ENCODE measurements around the gene TUBA4A. TPM values are rescaled to one million over a fixed set of nuclear protein-coding genes. Genes with fewer than 3 reads are reported as not detected.

Gene TUBA4A
- polyA plus RNA-seq, 1 experiment = 23.0 TPM

- peaks cover 14% of the 10 kb centered on the region for H3K27me3 ChIP-seq (ENCODE audit: control insufficient read depth, insufficient read depth, low read length)
- no peak for DNase-seq (ENCODE audit: low read depth)
- CTCF ChIA-PET = interaction anchor here (0.7 to 20.7 kb wide), 26 partner anchors 10 to 224 kb away, joined by 3 to 403 read pairs (median 5); partner anchors contain the start of genes ABCB6, ANKZF1, ATG9A and CNPPD1
- POLR2A ChIA-PET = interaction anchor here (0.5 kb wide), 1 partner anchor 46 kb away, joined by 5 read pairs; the partner anchor contains the start of gene TUBA4B
- TF ChIP-seq CTCF (IDR thresholded peaks at IDR 0.05; ENCODE audit: insufficient read depth, low read depth, low read length) = peak; percentile 99
- H3K4me3 ChIP-seq (ENCODE audit: low read depth, low read length) = no peak overlapping the region
- H3K36me3 ChIP-seq (ENCODE audit: control insufficient read depth, insufficient read depth, low read length) = no peaks in the 10 kb centered on the region
Observed at GRCh38 chr2:219298759-219299371, 45.1 kb upstream of the TUBA4A start.

- no peaks in the 10 kb centered on the region for H3K36me3 ChIP-seq (ENCODE audit: control insufficient read depth, insufficient read depth, low read length)
- peaks cover 14% of the 10 kb centered on the region for H3K27me3 ChIP-seq (ENCODE audit: control insufficient read depth, insufficient read depth, low read length)
- no peak overlapping the region for H3K4me3 ChIP-seq (ENCODE audit: low read depth, low read length)
- no peak for DNase-seq (ENCODE audit: low read depth)
- ChIA-PET CTCF (interaction anchor here (0.7 to 20.7 kb wide), 14 partner anchors 16 to 240 kb away, joined by 3 to 403 read pairs (median 4); partner anchors contain the start of genes ANKZF1, ATG9A, CNPPD1 and DNAJB2), POLR2A (no interaction called here)
- 0 out of 2 replicates have a peak, but pooled peaks have one; percentile 21 for TF ChIP-seq CTCF (IDR thresholded peaks at IDR 0.05; ENCODE audit: insufficient read depth, low read depth, low read length)
Observed at GRCh38 chr2:219297766-219298456, 44.2 kb upstream of the TUBA4A start.

GRCh38 chr2:219296631-219297391 is 43.1 kb upstream of the TUBA4A start:
- no peak for TF ChIP-seq CTCF (IDR thresholded peaks at IDR 0.05; ENCODE audit: insufficient read depth, low read depth, low read length)
- DNase-seq (ENCODE audit: low read depth) = no peak
- Histone ChIP-seq H3K4me3 (ENCODE audit: low read depth, low read length) (no peak overlapping the region), H3K36me3 (ENCODE audit: control insufficient read depth, insufficient read depth, low read length) (no peaks in the 10 kb centered on the region), H3K27me3 (ENCODE audit: control insufficient read depth, insufficient read depth, low read length) (peaks cover 14% of the 10 kb centered on the region)
- CTCF ChIA-PET = interaction anchor here (1.0 to 20.7 kb wide), 6 partner anchors 16 to 239 kb away, joined by 3 to 403 read pairs (median 34); partner anchors contain the start of genes CNPPD1, DNAJB2, NHEJ1 and SLC23A3
- POLR2A ChIA-PET = no interaction called here

- no peak for TF ChIP-seq CTCF (IDR thresholded peaks at IDR 0.05; ENCODE audit: insufficient read depth, low read depth, low read length)
- no peak for DNase-seq (ENCODE audit: low read depth)
- H3K36me3 ChIP-seq (ENCODE audit: control insufficient read depth, insufficient read depth, low read length) = no peaks in the 10 kb centered on the region
- peaks cover 11% of the 10 kb centered on the region for H3K27me3 ChIP-seq (ENCODE audit: control insufficient read depth, insufficient read depth, low read length)
- ChIA-PET POLR2A (no interaction called here), CTCF (interaction anchor here (0.7 to 20.7 kb wide), 16 partner anchors 15 to 202 kb away, joined by 3 to 403 read pairs (median 17); partner anchors contain the start of genes ANKZF1, ATG9A, CNPPD1 and DNAJB2)
- H3K4me3 ChIP-seq (ENCODE audit: low read depth, low read length) = no peak overlapping the region
Observed at GRCh38 chr2:219296142-219296541, 42.4 kb upstream of the TUBA4A start.
